Heart right ventricle (tissue), 16 donors: ENCODE results near the gene GRM8. TPM values are rescaled to one million over a fixed set of nuclear protein-coding genes. Genes with fewer than 3 reads are reported as not detected.

Source experiments
- ATAC-seq, 8 donors: fragments of 200-7000 bp; cut with Tn5 transposase; one replicate each; pipeline ENCODE4 v1.9.1; 2020; ENCODE audit warnings: mild to moderate bottlenecking in 8 of 8, moderate library complexity in 8 of 8, moderate number of reproducible peaks in 1 of 8
- DNase-seq, 2 donors: peaks; one replicate each; pipeline ENCODE4 v3.0.0-alpha.2; 2020
- H3K27ac ChIP-seq, 10 donors: fragments of 200-600 bp; sonication (generic) in 2 of 10; one replicate each; pipeline versions ENCODE4 v1.5.0 to v1.8.0; 2020 to 2022; ENCODE audit warnings: mild to moderate bottlenecking in 3 of 10
- H3K27me3 ChIP-seq, 7 donors: fragments of 200-600 bp; one replicate each; pipeline ENCODE4 v1.8.0; 2021 to 2022; ENCODE audit warnings: mild to moderate bottlenecking in 2 of 7
- H3K36me3 ChIP-seq, 9 donors: fragments of 200-600 bp; sonication (generic) in 1 of 9; one replicate each; pipeline versions ENCODE4 v1.5.0 to v1.8.0; 2020 to 2022; ENCODE audit warnings: mild to moderate bottlenecking in 2 of 9
- H3K4me1 ChIP-seq, 9 donors: fragments of 200-600 bp; sonication (generic) in 1 of 9; one replicate each; pipeline versions ENCODE4 v1.5.0 to v1.8.0; 2020 to 2022; ENCODE audit warnings: mild to moderate bottlenecking in 4 of 9
- H3K4me3 ChIP-seq, 10 donors: fragments of 200-600 bp; sonication (generic) in 2 of 10; one replicate each; pipeline versions ENCODE4 v1.5.0 to v1.8.0; 2020 to 2022; ENCODE audit warnings: mild to moderate bottlenecking in 7 of 10, moderate library complexity in 2 of 10
- H3K9me3 ChIP-seq, 11 donors: fragments of 200-600 bp in 10 of 11; sonication (generic) in 2 of 11; one replicate each; pipeline versions ENCODE4 v1.5.0 to v1.8.0; 2013 to 2022; ENCODE audit warnings: mild to moderate bottlenecking in 2 of 11, control low read depth in 1 of 11, moderate library complexity in 1 of 11
- CTCF ChIP-seq, 9 donors: fragments of 200-600 bp; sonication (generic) in 2 of 9; IDR thresholded peaks; one replicate each; pipeline versions ENCODE4 v1.5.0 to v1.8.0; 2021 to 2022; ENCODE audit warnings: antibody characterized with exemption in 9 of 9, mild to moderate bottlenecking in 5 of 9, moderate library complexity in 1 of 9
- WGBS, 2 donors: extraction: QIAGEN DNeasy Blood & Tissue Kit; methylation state at CpG; one replicate each; pipeline ENCODE4 v1.1.7; 2013; ENCODE audit warnings: inconsistent platforms in 1 of 2; 5-methylcytosine and 5-hydroxymethylcytosine counted together
- intact Hi-C, 10 donors: fragments of 100-400 bp; cut with DNase I; formaldehyde crosslinking; loops; one replicate each; pipeline versions ENCODE4 v1.11.1 to v1.14.2; 2022
- polyA plus RNA-seq, 2 donors: library from polyadenylated mRNA; stranded (reverse); fragments of 200-250 nt; gene quantifications; one replicate each; pipeline ENCODE4 v1.2.3, GENCODE V29; 2013
- total RNA-seq, 10 donors: library from RNA; stranded (reverse); fragmentation: NEBNext Ultra II Directional in 3 of 10; extraction: Animal tissue kit (Norgen Biotek cat#: 25700) in 3 of 10; gene quantifications; one replicate each; pipeline versions ENCODE4 v1.2.1 to v1.2.4, GENCODE V29; 2021 to 2023
- donor health status: Arrhythmogenic right ventricular cardiomyopathy.
- donor health status: ischemic (EF 13 %, LVEDD 7.1; RV severe dilation, severe dysfunction).
- donor health status: healthy with polysubstance abuse.
- donor health status: DM: no; HTN: yes; CAD: no.
- donor health status: DM: no; HTN: no; CAD: no.
- donor health status: ischemic (EF 25% LVEDD 6.9; RV normal size, moderate dysfunction).
- donor health status: ischemic (EF 25% LVEDD 5.7; RV mildly dilated, moderate dysfunction).
- donor health status: healthy.
- donor health status: DM: yes; HTN: yes; CAD: no.
- donor health status: Ischemic cardiomyopathy.
- donor health status: ischemic (EF 35%, LVEDD 5.7; RV mildly dilated, moderate dysfunction).
- donor health status: nonischemic (EF 11% LVEDD 7.7; RV severe dilation, severe dysfunction).
- donor health status: DM: yes; HTN: yes; CAD: no.
- donor health status: PGD.
- donor health status: ischemic (EF 29% LVEDD 5.4; RV normal size, mild dysfunction).
- donor health status: nonischemic (EF 23%, LVEDD 6.1; RV moderate dilation, normal function).

GRM8 gene
- total and polyA plus RNA-seq, 12 donors: 0.13 to 0.68 (median 0.34) TPM; not detected in 5

GRCh38 chr7:127146746-127147536 is 105.8 kb downstream of the GRM8 start:
- H3K4me1 ChIP-seq: no peaks in the 10 kb centered on the region
- ATAC-seq: no peak

GRCh38 chr7:127137146-127137545 is 115.6 kb downstream of the GRM8 start:
- H3K9me3 ChIP-seq: no peaks in the 10 kb centered on the region
- no peaks in the 10 kb centered on the region for H3K27me3 ChIP-seq
- no peak overlapping the region for H3K27ac ChIP-seq
- ATAC-seq: no peak
- no peak for TF ChIP-seq CTCF (IDR thresholded peaks at IDR 0.05)
- no peak for DNase-seq
- H3K4me1 ChIP-seq: no peaks in the 10 kb centered on the region
- no peak overlapping the region for H3K4me3 ChIP-seq
- intact Hi-C loops: no loop called here
- H3K36me3 ChIP-seq: no peaks in the 10 kb centered on the region

More at GRCh38 chr7:127146746-127147536, 105.8 kb downstream of the GRM8 start:
- Histone ChIP-seq H3K4me3 (no peak overlapping the region), H3K9me3 (no peaks in the 10 kb centered on the region), H3K27ac (no peak overlapping the region), H3K36me3 (no peaks in the 10 kb centered on the region), H3K27me3 (no peaks in the 10 kb centered on the region)
- WGBS, 2 donors: 81 to 87% methylated on average over 4 of the region's 4 CpGs
- intact Hi-C loops: no loop called here
- DNase-seq: no peak
- TF ChIP-seq CTCF (IDR thresholded peaks at IDR 0.05): no peak

- Histone ChIP-seq H3K27ac (no peak overlapping the region), H3K9me3 (no peaks in the 10 kb centered on the region), H3K27me3 (no peaks in the 10 kb centered on the region), H3K4me1 (no peaks in the 10 kb centered on the region), H3K36me3 (no peaks in the 10 kb centered on the region), H3K4me3 (no peak overlapping the region)
- TF ChIP-seq CTCF (IDR thresholded peaks at IDR 0.05): no peak
- intact Hi-C loops: no loop called here
- DNase-seq (no peak), ATAC-seq (no peak)
- WGBS, 2 donors: 70 to 75% methylated on average over 2 of the region's 2 CpGs
Observed at GRCh38 chr7:127135871-127136485, 116.8 kb downstream of the GRM8 start.

- no peaks in the 10 kb centered on the region for H3K4me1 ChIP-seq
- intact Hi-C loops: no loop called here
- no peak overlapping the region for H3K4me3 ChIP-seq
- no peaks in the 10 kb centered on the region for H3K36me3 ChIP-seq
- no peak for ATAC-seq
- H3K27ac ChIP-seq: no peak overlapping the region
- H3K9me3 ChIP-seq: no peaks in the 10 kb centered on the region
- 43 to 47% methylated on average over 4 of the region's 4 CpGs for WGBS, 2 donors
- DNase-seq: no peak
- no peak for TF ChIP-seq CTCF (IDR thresholded peaks at IDR 0.05)
- H3K27me3 ChIP-seq: no peaks in the 10 kb centered on the region
Observed at GRCh38 chr7:127123220-127123619, 129.5 kb downstream of the GRM8 start.
